ENCODE results near the gene ATP2A2.
"Not testable (repeated sequence)": the region's sequence is repeated elsewhere in the genome, so short reads cannot be mapped to it uniquely, and the experiment has no call there.

The ATP2A2 gene

DNA sequence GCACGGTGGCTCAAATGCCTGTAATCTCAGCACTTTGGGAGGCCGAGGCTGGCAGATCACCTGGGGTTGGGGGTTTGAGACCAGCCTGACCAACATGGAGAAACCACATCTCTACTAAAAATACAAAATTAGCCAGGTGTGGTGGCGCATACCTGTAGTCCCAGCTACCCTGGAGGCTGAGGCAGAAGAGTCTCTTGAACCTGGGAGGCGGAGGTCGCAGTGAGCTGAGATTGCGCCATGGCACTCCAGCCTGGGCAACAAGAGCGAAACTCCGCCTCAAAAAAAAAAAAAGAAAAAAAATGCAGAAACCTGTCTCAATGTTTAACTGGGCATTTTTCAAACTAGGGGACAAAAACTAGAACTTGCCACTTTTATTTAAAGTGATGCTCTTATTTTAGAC, 59.2 kb downstream of the ATP2A2 start:
- DNase-seq (ENCODE audit: extremely low read depth in 1 of 2, low read depth in 1 of 2) = not testable (repeated sequence)

DNA sequence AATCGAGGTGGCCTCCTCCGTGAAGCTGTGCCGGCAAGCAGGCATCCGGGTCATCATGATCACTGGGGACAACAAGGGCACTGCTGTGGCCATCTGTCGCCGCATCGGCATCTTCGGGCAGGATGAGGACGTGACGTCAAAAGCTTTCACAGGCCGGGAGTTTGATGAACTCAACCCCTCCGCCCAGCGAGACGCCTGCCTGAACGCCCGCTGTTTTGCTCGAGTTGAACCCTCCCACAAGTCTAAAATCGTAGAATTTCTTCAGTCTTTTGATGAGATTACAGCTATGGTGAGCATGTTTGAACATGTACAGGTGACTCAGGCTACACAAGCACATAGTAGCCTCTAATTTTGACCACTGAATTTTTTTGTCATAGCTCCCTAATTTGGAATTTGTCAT, 59.7 kb downstream of the ATP2A2 start:
- no peak for DNase-seq (ENCODE audit: extremely low read depth in 1 of 2, low read depth in 1 of 2)

DNA sequence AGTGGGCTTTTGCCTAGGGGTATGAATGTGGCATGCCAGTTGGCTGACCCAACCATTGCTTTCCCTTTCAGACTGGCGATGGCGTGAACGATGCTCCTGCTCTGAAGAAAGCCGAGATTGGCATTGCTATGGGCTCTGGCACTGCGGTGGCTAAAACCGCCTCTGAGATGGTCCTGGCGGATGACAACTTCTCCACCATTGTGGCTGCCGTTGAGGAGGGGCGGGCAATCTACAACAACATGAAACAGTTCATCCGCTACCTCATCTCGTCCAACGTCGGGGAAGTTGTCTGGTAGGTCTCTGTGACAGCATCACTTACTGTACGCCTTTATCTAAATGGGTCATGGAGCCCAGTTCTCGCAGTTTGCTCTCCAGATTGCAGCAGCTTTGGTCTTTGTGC, 61.1 kb downstream of the ATP2A2 start:
- no peak for DNase-seq (ENCODE audit: extremely low read depth in 1 of 2, low read depth in 1 of 2)

- DNase-seq (ENCODE audit: extremely low read depth in 1 of 2, low read depth in 1 of 2) = no peak
Observed at GRCh38 chr12:110343114-110343513, 62.1 kb downstream of the ATP2A2 start.

DNA sequence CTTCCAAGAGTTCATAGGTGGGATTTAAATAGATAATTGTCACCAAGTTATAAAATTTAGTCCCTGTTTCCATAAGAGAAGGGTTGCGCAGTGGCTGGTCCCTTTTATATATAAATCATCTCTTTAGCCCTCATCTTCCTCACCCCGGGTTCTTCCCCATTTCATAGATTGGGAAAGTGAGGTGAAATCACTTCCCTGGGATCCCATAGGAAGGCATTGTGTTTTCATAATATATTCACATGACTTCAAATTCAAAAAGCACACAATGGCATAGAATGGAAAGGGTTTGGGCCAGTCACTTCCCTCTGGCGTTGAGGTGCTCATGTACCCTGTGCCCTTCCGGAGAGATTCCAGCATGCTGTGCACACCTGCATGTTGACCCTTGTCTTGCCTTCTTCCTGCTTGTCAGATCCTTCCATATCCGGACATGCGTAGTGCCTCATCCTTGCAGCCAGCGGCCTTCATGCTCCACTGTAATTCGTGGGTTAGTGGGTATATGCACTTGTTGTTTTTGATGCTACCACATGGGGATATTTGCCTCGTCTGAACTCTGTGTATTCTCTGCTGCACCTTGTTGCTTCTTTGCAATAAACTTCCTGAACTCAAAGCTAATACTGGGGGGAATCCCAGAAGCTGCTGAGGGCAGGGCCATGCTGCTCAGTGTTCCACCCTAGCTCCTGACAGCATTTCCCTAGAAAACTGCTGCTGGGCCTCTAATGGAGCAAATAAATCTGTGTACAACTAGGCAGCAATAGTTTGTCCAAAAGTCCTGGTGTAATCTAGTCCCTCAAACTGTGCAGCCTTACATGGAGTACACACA, 62.9 kb downstream of the ATP2A2 start:
- no peak for DNase-seq (ENCODE audit: extremely low read depth in 1 of 2, low read depth in 1 of 2)

DNA sequence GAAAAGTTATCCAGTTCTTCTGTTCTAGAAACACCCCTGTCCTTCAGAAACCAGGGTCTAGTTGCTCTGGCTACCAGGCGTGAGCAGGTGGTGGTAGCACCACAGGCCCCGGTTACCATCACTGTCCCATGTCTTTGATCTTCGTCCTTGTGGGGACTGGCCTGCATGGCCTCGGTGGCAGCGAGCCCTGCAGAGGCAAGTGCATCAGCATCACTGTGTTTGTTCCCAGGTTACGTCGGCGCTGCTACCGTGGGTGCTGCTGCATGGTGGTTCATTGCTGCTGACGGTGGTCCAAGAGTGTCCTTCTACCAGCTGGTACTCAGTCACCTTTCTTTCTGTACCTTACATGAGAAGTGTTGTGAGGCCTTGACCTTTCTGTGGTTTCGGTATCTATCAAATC, 63.6 kb downstream of the ATP2A2 start:
- no peak for DNase-seq (ENCODE audit: extremely low read depth in 1 of 2, low read depth in 1 of 2)

- no peak for DNase-seq (ENCODE audit: extremely low read depth in 1 of 2, low read depth in 1 of 2)
Observed at GRCh38 chr12:110345176-110345661, 64.2 kb downstream of the ATP2A2 start.

- DNase-seq (ENCODE audit: extremely low read depth in 1 of 2, low read depth in 1 of 2) = no peak
Observed at GRCh38 chr12:110345963-110346362, 64.9 kb downstream of the ATP2A2 start.

- no peak for DNase-seq (ENCODE audit: extremely low read depth in 1 of 2, low read depth in 1 of 2)
Observed at GRCh38 chr12:110347767-110348166, 66.7 kb downstream of the ATP2A2 start.

DNA sequence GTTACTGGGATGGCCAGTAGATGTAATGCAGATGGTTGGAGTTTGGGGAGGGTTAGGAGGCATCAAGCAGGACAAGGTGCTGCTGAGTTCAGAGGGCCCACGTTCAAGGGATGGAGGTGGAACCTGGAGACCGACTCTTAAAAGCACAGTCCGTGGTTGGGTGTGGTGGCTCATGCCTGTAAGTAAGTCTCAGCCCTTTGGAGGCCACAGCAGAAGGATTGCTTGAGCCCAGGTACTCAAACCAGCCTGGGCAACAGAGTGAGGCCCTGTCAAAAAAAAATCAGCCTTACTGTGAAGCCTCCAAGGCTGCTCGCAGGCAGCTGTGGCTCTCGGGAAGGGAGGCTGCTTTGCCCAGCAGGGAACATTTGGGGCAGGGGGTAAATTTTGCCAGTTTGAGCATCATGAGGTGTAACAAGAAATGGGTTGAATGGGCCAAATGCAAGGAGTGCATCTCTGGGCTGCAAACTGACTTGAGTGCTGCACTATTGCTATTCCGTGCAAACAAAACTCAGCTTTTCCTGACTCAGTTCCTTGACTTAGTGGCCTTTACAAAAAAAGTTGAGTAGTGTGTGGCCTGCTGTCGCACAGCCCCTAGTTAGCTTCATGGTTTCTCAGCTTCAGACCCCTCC, 67.5 kb downstream of the ATP2A2 start:
- no peak for DNase-seq (ENCODE audit: extremely low read depth in 1 of 2, low read depth in 1 of 2)

DNA sequence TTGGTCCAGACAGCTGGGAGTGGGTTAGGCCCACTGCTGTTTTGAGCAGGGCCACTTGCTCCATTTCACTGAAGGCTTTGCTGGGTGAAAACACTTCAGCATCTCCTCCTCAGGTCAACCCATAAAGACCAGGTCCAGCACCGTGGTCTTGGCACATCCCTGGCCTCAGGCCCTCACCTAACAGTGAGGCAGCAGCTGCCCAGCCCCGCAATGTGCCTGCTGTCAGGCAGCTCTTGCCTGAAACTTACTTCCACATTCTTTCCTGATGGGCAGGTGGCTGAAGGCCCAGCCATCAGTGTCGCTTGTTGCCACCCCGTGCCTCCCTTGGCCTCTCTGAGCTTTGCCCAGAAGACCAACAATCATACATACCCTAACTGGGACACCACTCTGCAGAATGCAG, 68.0 kb downstream of the ATP2A2 start:
- no peak for DNase-seq (ENCODE audit: extremely low read depth in 1 of 2, low read depth in 1 of 2)

GRCh38 chr12:110349514-110350151, 68.6 kb downstream of the ATP2A2 start:
- peak in 1 of 2 donors; percentile 20 for DNase-seq (ENCODE audit: extremely low read depth in 1 of 2, low read depth in 1 of 2)

DNA sequence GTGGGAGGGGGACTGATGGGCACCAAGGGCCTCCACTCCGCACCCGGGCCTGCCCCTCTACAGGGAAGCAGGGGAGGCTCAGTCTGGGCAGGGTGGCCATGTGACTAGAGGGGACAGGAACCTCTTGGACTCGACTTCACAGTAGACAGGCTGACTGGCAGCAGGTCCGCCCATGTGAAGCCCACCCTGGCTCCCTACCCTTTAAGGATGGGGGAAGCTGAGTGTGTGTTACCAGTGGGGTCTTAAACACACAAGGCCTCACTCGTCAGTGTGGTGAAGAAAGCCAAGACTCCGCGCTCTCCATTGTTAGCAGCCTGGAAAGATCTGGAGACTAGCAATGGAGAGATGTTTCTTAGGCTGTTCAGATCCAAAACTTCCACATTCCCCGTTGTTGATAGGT, 70.1 kb downstream of the ATP2A2 start:
- DNase-seq (ENCODE audit: extremely low read depth in 1 of 2, low read depth in 1 of 2) = no peak

- no peak for DNase-seq (ENCODE audit: extremely low read depth in 1 of 2, low read depth in 1 of 2)
Observed at GRCh38 chr12:110352401-110352800, 71.4 kb downstream of the ATP2A2 start.

GRCh38 chr12:110353211-110353965, 72.3 kb downstream of the ATP2A2 start:
- DNase-seq (ENCODE audit: extremely low read depth in 1 of 2, low read depth in 1 of 2) = no peak

DNA sequence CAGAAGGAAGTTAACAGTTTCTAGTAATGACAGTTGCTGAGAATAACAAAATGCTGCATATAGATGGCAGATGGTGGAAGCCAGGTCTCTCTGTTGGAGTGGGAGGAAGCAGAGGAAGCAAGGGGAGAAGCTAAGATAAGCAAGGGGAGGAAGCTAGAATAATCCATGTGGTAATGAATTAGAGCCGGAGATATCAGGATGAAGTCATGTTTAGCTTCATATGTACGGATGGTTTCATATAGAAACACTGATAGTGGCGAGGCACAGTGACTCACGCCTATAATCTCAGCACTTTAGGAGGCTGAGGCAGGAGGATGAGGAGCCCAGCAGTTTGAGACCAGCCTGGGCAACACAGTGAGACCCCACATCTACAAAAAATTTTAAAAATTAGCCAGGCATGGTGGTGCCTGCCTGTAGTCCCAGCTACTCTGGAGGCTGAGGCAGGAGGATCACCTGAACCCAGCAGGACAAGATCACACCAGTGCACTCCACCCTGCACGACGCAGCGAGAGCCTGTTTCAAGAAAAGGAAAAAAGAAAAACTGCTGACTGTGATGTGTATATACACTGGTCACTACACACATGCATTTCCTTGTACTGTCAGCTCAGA, 73.2 kb downstream of the ATP2A2 start:
- DNase-seq (ENCODE audit: extremely low read depth in 1 of 2, low read depth in 1 of 2) = no peak

DNA sequence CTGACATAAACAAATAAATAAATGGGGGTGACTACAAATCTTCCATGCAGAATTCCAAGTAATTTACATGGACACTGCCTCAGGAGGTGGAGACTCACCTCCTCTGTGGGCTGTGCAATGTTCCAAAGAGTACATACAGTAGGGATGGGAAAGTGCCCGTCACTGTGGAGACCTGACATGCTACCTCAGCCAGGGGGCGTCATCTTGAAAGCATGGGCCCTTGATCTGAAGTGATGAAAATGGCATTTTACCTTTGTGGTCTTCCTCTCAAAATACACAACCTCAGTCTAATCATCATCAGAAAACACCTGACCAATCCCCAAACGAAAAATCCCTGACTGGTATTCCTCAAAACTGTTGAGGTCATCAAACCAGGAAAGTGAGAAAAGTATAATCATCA, 74.0 kb downstream of the ATP2A2 start:
- peak in 1 of 2 donors; percentile 13 for DNase-seq (ENCODE audit: extremely low read depth in 1 of 2, low read depth in 1 of 2)

DNA sequence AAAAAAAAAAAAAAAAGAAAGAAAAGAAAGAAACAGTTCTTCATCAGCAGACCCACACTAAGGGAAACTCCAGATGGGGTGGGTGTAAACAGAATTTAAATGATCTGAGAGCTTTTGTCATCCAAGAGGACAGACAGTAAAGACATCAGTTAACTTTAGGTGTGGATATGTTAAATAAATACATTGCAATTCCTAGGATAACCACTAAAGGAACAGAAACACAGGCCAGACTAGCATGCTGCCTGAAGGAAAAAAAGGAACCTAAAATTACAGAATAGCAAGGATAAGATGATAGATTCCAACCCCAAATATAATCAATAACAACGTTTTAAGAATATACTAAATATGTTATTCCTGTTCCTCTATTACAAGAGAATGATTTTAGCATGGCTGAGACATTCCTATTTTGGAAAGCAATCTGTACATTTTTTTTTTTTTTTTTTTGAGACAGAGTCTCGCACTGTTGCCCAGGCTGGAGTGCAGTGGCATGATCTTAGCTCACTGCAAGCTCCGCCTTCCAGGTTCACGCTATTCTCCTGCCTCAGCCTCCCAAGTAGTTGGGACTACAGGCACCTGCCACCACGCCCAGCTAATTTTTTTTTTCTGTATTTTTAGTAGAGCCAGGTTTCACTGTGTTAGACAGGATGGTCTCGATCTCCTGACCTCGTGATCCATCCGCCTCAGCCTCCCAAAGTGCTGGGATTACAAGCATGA, 77.5 kb downstream of the ATP2A2 start:
- DNase-seq (ENCODE audit: extremely low read depth in 1 of 2, low read depth in 1 of 2) = not testable (repeated sequence)

DNA sequence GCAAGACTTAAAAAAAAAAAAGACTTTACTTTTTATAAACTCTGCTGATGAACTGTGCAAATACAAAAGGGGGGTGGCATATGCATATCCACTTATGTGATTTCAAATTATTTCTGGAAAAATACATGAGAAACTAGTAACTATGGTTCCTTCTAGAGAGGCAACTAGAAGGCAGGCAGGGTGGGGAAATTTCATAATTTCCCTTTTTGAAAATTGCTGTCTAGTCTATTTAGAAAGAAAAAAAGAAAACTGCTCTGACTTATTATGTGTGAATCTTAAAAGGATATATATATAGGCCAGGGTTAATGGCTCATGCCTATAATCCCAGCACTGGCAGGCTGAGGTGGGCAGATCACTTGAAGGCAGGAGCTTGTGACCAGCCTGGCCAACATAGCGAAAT, 80.2 kb downstream of the ATP2A2 start:
- no peak for DNase-seq (ENCODE audit: extremely low read depth in 1 of 2, low read depth in 1 of 2)
